Omental fat pad (tissue), 4 donors: Measurements from ENCODE around the gene NEU4. TPM values are rescaled to one million over a fixed set of nuclear protein-coding genes. Genes with fewer than 3 reads are reported as not detected.
"Not testable (repeated sequence)": the region's sequence is repeated elsewhere in the genome, so short reads cannot be mapped to it uniquely, and the experiment has no call there.

Experiments
- ATAC-seq: fragments of 150-250 bp; one replicate; pipeline ENCODE4 v1.9.1; 2016; ENCODE audit warnings: mild to moderate bottlenecking, moderate library complexity; ENCODE audit not compliant: low FRiP score
- DNase-seq: peaks from one replicate; pipeline ENCODE4 v3.0.0-alpha.2; 2019; ENCODE audit warnings: low spot score
- CTCF ChIP-seq, 3 donors: fragments of 450-650 bp; IDR thresholded peaks; one replicate each; pipeline ENCODE4 v1.5.1; 2016 to 2017; ENCODE audit warnings: antibody characterized with exemption in 3 of 3, mild to moderate bottlenecking in 3 of 3, moderate library complexity in 2 of 3
- total RNA-seq, 4 donors: library from RNA; depleted of rRNA; stranded (reverse); fragments of >200 nt; gene quantifications; one replicate each; pipeline ENCODE4 v1.1.0, GENCODE V29; 2016

NEU4 gene
- total RNA-seq, 4 donors from 2014 or later, result 0.79 to 4.4 (median 2.5) TPM

GRCh38 chr2:241776336-241777169 is 32.4 kb upstream of the NEU4 start, which contains the start of gene GAL3ST2:
Gene GAL3ST2, plus strand, starts transcription at chr2:241776822. Its CDS starts 134 bp downstream, at chr2:241776956.
- DNase-seq (no peak), ATAC-seq (no peak)
- no peak for TF ChIP-seq CTCF (IDR thresholded peaks at IDR 0.05)

- DNase-seq, result no peak
- no peak for TF ChIP-seq CTCF (IDR thresholded peaks at IDR 0.05)
Measured at GRCh38 chr2:241777170-241777685, 31.8 kb upstream of the NEU4 start.

GRCh38 chr2:241777686-241778627 is 31.0 kb upstream of the NEU4 start:
- DNase-seq, result no peak
- no peak for TF ChIP-seq CTCF (IDR thresholded peaks at IDR 0.05)
- no peak for ATAC-seq

More at GRCh38 chr2:241777170-241777685, 31.8 kb upstream of the NEU4 start:
- peak; percentile 29 for ATAC-seq

- no peak for TF ChIP-seq CTCF (IDR thresholded peaks at IDR 0.05)
- ATAC-seq, result no peak
- DNase-seq, result no peak
Measured at GRCh38 chr2:241780939-241781569, 27.9 kb upstream of the NEU4 start.

- ATAC-seq, result not testable (repeated sequence)
Measured at GRCh38 chr2:241782053-241782452, 26.9 kb upstream of the NEU4 start.

GRCh38 chr2:241788135-241788534 is 20.9 kb upstream of the NEU4 start:
- ATAC-seq (no peak), DNase-seq (no peak)
- no peak for TF ChIP-seq CTCF (IDR thresholded peaks at IDR 0.05)

More at GRCh38 chr2:241782053-241782452, 26.9 kb upstream of the NEU4 start:
- DNase-seq, result not testable (repeated sequence)
